H1 (cell line): Measurements from ENCODE around the gene CACNA1C.

ENCODE experiments used
- BRCA1 ChIP-seq: IDR thresholded peaks from 2 replicates; pipeline ENCODE4 v1.6.1; 2012; ENCODE audit warnings: low read depth, low read length, improper control_type of control experiment
- EP300 ChIP-seq, 2 experiments: IDR thresholded peaks; 1 replicate in 1 of 2; 2 replicates in 1 of 2; pipeline ENCODE4 v1.6.1; 2011 to 2012; ENCODE audit warnings: low read depth in 2 of 2, low read length in 2 of 2, mild to moderate bottlenecking in 2 of 2, borderline replicate concordance in 1 of 2, inconsistent platforms in 1 of 2, moderate library complexity in 1 of 2
- EZH2 ChIP-seq: fragments of 200-600 bp; sonication (generic); IDR thresholded peaks from 2 replicates; pipeline ENCODE4 v1.7.1; 2012; ENCODE audit warnings: low read depth, mild to moderate bottlenecking, moderate library complexity, low read length, inconsistent platforms; ENCODE audit not compliant: severe bottlenecking
- FOSL1 ChIP-seq: IDR thresholded peaks from 2 replicates; pipeline ENCODE4 v1.6.1; 2011; ENCODE audit warnings: mild to moderate bottlenecking, low read depth, low read length, moderate library complexity; ENCODE audit not compliant: insufficient read depth
- JUN ChIP-seq: IDR thresholded peaks from 2 replicates; pipeline ENCODE4 v1.6.1; 2011; ENCODE audit warnings: low read depth, mild to moderate bottlenecking, improper control_type of control experiment, low read length
- MAX ChIP-seq: IDR thresholded peaks from 2 replicates; pipeline ENCODE4 v1.6.1; 2012; ENCODE audit warnings: inconsistent platforms
- NRF1 ChIP-seq: IDR thresholded peaks from 2 replicates; pipeline ENCODE4 v1.6.1; 2011; ENCODE audit warnings: mild to moderate bottlenecking, low read depth, low read length, improper control_type of control experiment
- POLR2A ChIP-seq, 2 experiments: IDR thresholded peaks; 1 replicate in 1 of 2; 2 replicates in 1 of 2; pipeline ENCODE4 v1.6.1; 2011; ENCODE audit warnings: low read depth in 2 of 2, low read length in 2 of 2, mild to moderate bottlenecking in 2 of 2; ENCODE audit errors: control extremely low read depth in 1 of 2
- RAD21 ChIP-seq, 2 experiments: IDR thresholded peaks in 1 of 2; conservative IDR thresholded peaks in 1 of 2; 2 replicates each; pipeline ENCODE4 v1.6.1; 2011; ENCODE audit warnings: low read depth in 2 of 2, low read length in 2 of 2, improper control_type of control experiment in 1 of 2, inconsistent platforms in 1 of 2, mild to moderate bottlenecking in 1 of 2, moderate library complexity in 1 of 2
- SP4 ChIP-seq: IDR thresholded peaks from 2 replicates; pipeline ENCODE4 v1.6.1; 2012; ENCODE audit warnings: low read length, inconsistent platforms
- YY1 ChIP-seq: IDR thresholded peaks from 2 replicates; pipeline ENCODE4 v1.6.1; 2011; ENCODE audit warnings: low read depth, mild to moderate bottlenecking, low read length
- TF ChIP-seq, protein P1 (sequence below), 3 experiments: IDR thresholded peaks; 1 replicate in 2 of 3; 2 replicates in 1 of 3; pipeline versions ENCODE4 v1.5.1 to v1.6.1; 2011; ENCODE audit warnings: low read length in 3 of 3, mild to moderate bottlenecking in 3 of 3, inconsistent platforms in 2 of 3, low read depth in 1 of 3, moderate library complexity in 1 of 3; ENCODE audit not compliant: insufficient read depth in 1 of 3; ENCODE audit errors: control extremely low read depth in 1 of 3

DNA sequence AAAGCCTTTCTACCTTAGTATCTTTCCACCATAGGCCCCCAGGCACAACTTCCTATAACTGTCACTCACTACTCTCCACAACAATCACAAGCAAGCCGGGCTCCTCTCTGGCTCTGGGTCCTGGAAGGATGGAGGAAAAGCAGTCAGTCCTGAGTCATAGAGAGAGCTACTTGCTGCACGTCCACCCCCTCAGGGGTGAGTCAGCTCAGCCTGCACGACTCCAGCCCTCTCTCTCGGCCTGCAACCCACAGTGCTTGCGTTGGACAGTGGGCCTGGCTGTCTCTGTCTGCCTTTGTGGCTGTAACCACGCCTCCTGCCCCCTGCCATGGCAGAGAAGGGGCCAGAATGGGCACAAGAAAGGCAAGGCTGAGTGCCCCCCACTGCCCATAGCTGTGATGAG is 587.9 kb downstream of the CACNA1C start:
- TF ChIP-seq POLR2A (IDR thresholded peaks at IDR 0.05; ENCODE audit: control extremely low read depth in 1 of 2, low read depth in 2 of 2, low read length in 2 of 2) (no peak), JUN (no peak), NRF1 (no peak), EP300 (IDR thresholded peaks at IDR 0.05; ENCODE audit: borderline replicate concordance in 1 of 2, low read depth in 2 of 2, low read length in 2 of 2) (no peak), FOSL1 (no peak), EZH2 (no peak), MAX (no peak), RAD21 (IDR thresholded peaks at IDR 0.05 in 1 of 2, conservative IDR thresholded peaks at IDR 0.05 in 1 of 2; ENCODE audit: low read depth in 2 of 2, low read length in 2 of 2) (no peak), BRCA1 (no peak), SP4 (no peak), YY1 (no peak)
- TF ChIP-seq, protein P1, sequence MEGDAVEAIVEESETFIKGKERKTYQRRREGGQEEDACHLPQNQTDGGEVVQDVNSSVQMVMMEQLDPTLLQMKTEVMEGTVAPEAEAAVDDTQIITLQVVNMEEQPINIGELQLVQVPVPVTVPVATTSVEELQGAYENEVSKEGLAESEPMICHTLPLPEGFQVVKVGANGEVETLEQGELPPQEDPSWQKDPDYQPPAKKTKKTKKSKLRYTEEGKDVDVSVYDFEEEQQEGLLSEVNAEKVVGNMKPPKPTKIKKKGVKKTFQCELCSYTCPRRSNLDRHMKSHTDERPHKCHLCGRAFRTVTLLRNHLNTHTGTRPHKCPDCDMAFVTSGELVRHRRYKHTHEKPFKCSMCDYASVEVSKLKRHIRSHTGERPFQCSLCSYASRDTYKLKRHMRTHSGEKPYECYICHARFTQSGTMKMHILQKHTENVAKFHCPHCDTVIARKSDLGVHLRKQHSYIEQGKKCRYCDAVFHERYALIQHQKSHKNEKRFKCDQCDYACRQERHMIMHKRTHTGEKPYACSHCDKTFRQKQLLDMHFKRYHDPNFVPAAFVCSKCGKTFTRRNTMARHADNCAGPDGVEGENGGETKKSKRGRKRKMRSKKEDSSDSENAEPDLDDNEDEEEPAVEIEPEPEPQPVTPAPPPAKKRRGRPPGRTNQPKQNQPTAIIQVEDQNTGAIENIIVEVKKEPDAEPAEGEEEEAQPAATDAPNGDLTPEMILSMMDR (IDR thresholded peaks at IDR 0.05; ENCODE audit: control extremely low read depth in 1 of 3, insufficient read depth in 1 of 3, low read depth in 1 of 3, low read length in 3 of 3), result no peak
